Left ventricle myocardium inferior (tissue), 1 donor: Measurements from ENCODE around the gene GAS2. TPM values are rescaled to one million over a fixed set of nuclear protein-coding genes. Genes with fewer than 3 reads are reported as not detected.

Experiments
- DNase-seq: peaks from one replicate; pipeline ENCODE4 v3.0.0-alpha.2; 2020
- H3K27ac ChIP-seq: fragments of 200-600 bp; replicated peaks from 2 replicates; pipeline ENCODE4 v1.8.0; 2021
- H3K27me3 ChIP-seq: fragments of 200-600 bp; 2 replicates; pipeline ENCODE4 v1.8.0; 2021; ENCODE audit warnings: low read depth
- H3K36me3 ChIP-seq: fragments of 200-600 bp; 2 replicates; pipeline ENCODE4 v1.8.0; 2021
- H3K4me1 ChIP-seq: fragments of 200-600 bp; 2 replicates; pipeline ENCODE4 v1.8.0; 2021
- H3K4me3 ChIP-seq: fragments of 200-600 bp; 2 replicates; pipeline ENCODE4 v1.8.0; 2021; ENCODE audit warnings: mild to moderate bottlenecking, moderate library complexity
- H3K9me3 ChIP-seq: fragments of 200-600 bp; replicated peaks from 2 replicates; pipeline ENCODE4 v1.8.0; 2021
- intact Hi-C: fragments of 100-400 bp; cut with micrococcal nuclease; formaldehyde crosslinking; loops from one replicate; pipeline ENCODE4 v1.11.0; 2022
- total RNA-seq: library from RNA; stranded (reverse); fragmentation: NEBNext Ultra II Directional; extraction: Animal tissue kit (Norgen Biotek cat#: 25700); gene quantifications from one replicate; pipeline ENCODE4 v1.2.1, GENCODE V29; 2021
- TF ChIP-seq, protein P1 (sequence below): fragments of 200-600 bp; IDR thresholded peaks from 2 replicates; pipeline ENCODE4 v1.8.0; 2021; ENCODE audit warnings: antibody characterized with exemption, mild to moderate bottlenecking, borderline replicate concordance
- donor health status: DM: no; HTN: yes; CAD: no; lungs with severe emphysema.

GAS2 gene
- total RNA-seq, 1 donor from 2014 or later, result 15.9 TPM

DNA sequence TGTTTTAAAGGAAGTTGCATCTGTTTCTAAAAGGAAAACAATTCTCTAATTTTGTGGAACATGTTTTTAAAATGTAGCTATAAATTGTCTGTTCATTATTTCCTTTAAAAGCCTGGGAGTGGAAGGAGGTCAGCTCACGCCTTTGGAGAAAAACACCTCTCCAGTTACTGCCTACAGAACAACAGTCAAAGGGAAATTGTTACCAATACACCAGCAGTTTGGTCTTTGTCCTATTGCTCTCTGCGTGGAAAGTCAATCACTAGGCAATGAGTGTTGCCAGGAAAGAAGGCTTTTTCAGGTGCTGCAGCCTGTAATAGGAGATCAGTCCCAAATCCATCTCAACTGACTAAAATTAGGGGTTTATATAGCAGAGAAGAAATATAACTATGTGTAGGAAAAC lies 141.0 kb downstream of the GAS2 start:
- Histone ChIP-seq H3K36me3 (no peaks in the 10 kb centered on the region), H3K4me3 (no peak overlapping the region), H3K9me3 (no peaks in the 10 kb centered on the region), H3K4me1 (peaks cover 32% of the 10 kb centered on the region), H3K27ac (peak overlapping the region; percentile 60), H3K27me3 (no peaks in the 10 kb centered on the region)
- no peak for DNase-seq
- TF ChIP-seq, protein P1, sequence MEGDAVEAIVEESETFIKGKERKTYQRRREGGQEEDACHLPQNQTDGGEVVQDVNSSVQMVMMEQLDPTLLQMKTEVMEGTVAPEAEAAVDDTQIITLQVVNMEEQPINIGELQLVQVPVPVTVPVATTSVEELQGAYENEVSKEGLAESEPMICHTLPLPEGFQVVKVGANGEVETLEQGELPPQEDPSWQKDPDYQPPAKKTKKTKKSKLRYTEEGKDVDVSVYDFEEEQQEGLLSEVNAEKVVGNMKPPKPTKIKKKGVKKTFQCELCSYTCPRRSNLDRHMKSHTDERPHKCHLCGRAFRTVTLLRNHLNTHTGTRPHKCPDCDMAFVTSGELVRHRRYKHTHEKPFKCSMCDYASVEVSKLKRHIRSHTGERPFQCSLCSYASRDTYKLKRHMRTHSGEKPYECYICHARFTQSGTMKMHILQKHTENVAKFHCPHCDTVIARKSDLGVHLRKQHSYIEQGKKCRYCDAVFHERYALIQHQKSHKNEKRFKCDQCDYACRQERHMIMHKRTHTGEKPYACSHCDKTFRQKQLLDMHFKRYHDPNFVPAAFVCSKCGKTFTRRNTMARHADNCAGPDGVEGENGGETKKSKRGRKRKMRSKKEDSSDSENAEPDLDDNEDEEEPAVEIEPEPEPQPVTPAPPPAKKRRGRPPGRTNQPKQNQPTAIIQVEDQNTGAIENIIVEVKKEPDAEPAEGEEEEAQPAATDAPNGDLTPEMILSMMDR, result no peak
- intact Hi-C loops, result no loop called here

DNA sequence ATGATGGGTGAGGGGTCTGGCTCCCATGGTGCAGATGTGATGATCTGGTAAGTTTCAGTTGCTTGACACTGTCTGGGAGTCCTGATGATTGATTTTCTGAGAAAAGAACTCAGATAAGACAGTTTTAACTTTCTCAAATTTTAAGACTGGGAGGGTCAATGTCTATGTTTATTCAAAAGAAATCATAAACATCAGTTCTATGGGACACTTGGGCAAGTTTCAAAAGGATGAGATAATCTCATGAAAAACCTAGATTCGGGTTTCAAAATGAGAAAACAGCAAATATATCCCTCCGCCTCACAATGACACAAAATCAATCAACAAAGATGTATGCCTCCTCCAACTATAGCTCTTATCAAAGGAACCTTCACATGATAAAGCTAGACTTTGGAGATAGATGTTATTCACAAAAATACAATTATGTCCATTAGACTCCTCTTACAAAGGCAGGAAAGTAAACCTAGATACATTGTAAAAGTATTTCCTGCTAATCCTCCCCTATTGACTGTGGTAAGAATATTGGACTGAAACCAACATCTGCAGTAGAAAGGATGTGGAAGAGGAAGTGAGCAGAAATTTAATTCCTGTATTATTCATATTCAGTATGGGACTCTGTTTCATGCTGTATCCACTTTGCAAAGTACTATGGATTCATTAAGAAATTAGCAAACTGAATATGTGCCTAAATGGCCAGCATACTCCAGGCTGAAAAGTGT lies 141.6 kb downstream of the GAS2 start:
- no peak for DNase-seq
- Histone ChIP-seq H3K27me3 (no peaks in the 10 kb centered on the region), H3K4me3 (no peak overlapping the region), H3K27ac (peak overlapping the region; percentile 60), H3K9me3 (no peaks in the 10 kb centered on the region), H3K4me1 (peaks cover 32% of the 10 kb centered on the region), H3K36me3 (no peaks in the 10 kb centered on the region)
- intact Hi-C loops, result no loop called here
- TF ChIP-seq, protein P1, result no peak

DNA sequence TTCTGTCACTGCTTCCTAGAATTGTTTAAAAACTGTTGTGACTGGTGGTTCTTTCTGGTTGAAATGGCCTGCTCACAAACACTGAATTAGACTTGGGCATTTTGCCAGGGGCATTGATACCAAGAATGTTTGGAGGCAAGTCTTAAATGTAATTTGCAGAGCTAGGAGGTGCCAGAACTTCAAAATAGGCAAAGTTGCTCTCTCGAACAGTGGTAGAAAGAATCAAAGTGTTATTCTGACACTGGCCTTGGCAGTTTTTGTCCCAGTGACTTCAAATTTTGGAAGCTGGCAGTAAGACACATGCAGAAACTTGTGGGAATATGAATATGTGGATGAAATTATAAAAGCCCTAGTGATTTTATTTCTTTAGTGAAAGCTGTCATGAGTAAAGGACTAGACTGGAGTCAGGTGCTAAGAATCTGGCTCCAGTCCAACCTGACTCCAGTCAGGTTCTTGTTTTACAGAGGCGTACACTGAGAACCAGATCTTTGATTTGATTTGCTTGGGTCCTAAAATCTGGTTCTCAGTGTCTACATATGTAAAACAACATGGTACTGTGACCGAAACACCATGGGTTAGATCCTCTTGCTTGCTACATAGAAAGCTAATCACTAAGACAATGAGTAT lies 142.3 kb downstream of the GAS2 start:
- Histone ChIP-seq H3K27me3 (no peaks in the 10 kb centered on the region), H3K27ac (peak overlapping the region; percentile 60), H3K4me3 (no peak overlapping the region), H3K36me3 (peaks cover 3% of the 10 kb centered on the region), H3K9me3 (no peaks in the 10 kb centered on the region), H3K4me1 (peaks cover 32% of the 10 kb centered on the region)
- DNase-seq, result no peak
- intact Hi-C loops, result no loop called here
- TF ChIP-seq, protein P1, result no peak

DNA sequence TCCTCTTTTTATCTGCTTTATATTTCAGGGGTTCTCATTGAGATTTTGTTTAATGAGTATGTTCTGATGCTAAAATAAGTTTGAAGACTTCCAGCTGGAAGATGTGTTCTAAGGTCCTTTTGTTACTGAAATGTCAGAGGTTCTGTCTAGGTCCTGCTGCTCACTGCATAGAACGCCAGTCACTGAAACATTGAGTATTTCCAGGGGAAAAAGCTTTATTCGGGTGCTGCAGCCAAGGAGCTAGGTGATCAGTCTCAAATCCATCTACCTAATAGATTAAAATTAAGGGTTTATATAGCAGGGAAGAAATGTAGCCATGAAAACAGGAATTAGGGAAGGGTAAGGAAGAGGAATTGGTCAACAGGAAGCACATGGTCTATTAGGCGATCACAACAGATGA lies 143.5 kb downstream of the GAS2 start:
- peaks cover 6% of the 10 kb centered on the region for H3K36me3 ChIP-seq
- peaks cover 32% of the 10 kb centered on the region for H3K4me1 ChIP-seq
- H3K27ac ChIP-seq, result no peak overlapping the region
- intact Hi-C loops, result no loop called here
- DNase-seq, result no peak
- no peaks in the 10 kb centered on the region for H3K27me3 ChIP-seq
- TF ChIP-seq, protein P1, result no peak
- H3K9me3 ChIP-seq, result no peaks in the 10 kb centered on the region
- H3K4me3 ChIP-seq, result no peak overlapping the region

DNA sequence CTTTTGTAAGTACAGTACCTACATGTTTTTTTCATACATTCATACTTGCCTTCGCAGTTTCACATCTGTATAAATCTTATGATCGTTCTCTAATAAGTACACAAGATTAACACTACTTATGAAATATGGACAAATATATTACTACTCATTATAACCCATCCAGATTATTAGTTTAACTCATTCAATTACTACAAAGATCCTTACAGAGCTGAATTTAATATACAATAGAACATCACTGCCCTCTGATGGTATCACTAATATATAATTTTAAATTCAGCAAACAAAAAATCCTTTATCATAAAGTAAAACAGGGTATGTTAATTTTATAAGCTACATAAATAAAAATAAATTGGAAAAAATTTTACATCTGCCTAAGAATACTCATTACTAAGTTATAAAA lies 155.8 kb downstream of the GAS2 start:
- Histone ChIP-seq H3K36me3 (peaks cover 72% of the 10 kb centered on the region), H3K9me3 (no peaks in the 10 kb centered on the region), H3K4me1 (no peaks in the 10 kb centered on the region), H3K27ac (no peak overlapping the region), H3K4me3 (no peak overlapping the region), H3K27me3 (no peaks in the 10 kb centered on the region)
- TF ChIP-seq, protein P1, result no peak
- intact Hi-C loops, result no loop called here
- DNase-seq, result no peak
